ENCODE data around the gene PCDHGA11. TPM values are rescaled to one million over a fixed set of nuclear protein-coding genes. Genes with fewer than 3 reads are reported as not detected.
"Not testable (repeated sequence)": the region's sequence is repeated elsewhere in the genome, so short reads cannot be mapped to it uniquely, and the experiment has no call there.

The PCDHGA11 gene
- polyA plus RNA-seq (ENCODE audit: insufficient read length in 4 of 4), result 1 to 10 TPM; 4.6 to 5.6 (median 5.1) TPM

DNA sequence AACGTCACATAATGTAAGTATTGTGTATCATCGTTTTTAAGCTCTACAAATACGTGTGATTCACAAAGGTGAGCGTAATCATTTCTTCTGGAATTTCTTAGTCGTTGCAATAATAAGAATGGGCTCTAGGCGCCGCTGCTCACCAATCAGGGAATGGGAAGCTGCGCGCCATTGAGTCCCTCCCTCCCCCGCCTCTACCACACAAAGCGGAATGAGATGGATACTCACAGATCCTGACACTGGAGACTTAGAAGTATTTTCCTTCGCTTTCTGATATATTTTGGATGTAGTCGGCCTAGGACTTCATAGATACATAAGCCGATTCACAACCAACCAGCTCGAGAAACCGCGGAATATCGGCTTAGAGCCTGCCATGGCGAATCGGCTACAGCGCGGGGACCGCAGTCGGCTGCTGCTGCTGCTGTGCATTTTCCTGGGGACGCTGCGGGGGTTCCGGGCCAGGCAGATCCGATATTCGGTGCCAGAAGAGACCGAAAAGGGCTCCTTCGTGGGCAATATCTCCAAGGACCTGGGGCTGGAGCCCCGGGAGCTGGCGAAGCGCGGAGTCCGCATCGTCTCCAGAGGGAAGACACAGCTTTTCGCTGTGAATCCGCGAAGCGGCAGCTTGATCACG is at the start of gene PCDHGA11:
Gene PCDHGA11 (plus strand): TSS at position 197 of the 634 bp plus-strand sequence. CDS start 177 bp downstream, at position 374.
- no peak for DNase-seq (ENCODE audit: low read depth in 4 of 4, low spot score in 2 of 4)

DNA sequence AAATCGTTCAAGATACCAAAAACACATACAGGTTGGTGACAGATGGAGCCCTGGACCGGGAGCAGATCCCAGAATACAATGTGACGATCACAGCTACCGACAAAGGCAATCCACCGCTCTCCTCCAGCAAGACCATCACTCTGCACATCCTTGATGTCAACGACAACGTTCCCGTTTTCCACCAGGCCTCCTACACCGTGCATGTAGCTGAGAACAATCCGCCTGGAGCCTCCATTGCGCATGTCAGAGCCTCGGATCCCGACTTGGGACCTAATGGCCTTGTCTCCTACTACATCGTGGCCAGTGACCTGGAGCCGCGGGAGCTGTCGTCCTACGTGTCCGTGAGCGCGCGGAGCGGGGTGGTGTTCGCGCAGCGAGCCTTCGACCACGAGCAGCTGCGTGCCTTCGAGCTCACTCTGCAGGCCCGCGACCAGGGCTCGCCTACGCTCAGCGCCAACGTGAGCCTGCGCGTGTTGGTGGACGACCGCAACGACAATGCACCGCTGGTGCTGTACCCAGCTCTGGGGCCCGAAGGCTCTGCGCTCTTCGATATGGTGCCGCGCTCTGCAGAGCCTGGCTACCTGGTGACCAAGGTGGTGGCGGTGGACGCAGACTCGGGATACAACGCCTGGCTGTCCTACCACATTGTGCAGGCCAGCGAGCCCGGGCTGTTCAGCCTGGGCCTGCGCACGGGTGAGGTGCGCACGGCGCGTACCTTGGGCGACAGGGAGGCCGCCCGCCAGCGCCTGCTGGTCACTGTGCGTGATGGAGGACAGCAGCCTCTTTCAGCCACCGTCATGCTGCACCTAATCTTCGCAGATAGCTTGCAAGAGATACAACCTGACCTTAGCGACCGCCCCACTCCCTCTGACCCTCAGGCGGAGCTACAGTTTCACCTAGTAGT is 49.0 kb upstream of the PCDHGA11 start:
- no peak for DNase-seq (ENCODE audit: low read depth in 4 of 4, low spot score in 2 of 4)

DNA sequence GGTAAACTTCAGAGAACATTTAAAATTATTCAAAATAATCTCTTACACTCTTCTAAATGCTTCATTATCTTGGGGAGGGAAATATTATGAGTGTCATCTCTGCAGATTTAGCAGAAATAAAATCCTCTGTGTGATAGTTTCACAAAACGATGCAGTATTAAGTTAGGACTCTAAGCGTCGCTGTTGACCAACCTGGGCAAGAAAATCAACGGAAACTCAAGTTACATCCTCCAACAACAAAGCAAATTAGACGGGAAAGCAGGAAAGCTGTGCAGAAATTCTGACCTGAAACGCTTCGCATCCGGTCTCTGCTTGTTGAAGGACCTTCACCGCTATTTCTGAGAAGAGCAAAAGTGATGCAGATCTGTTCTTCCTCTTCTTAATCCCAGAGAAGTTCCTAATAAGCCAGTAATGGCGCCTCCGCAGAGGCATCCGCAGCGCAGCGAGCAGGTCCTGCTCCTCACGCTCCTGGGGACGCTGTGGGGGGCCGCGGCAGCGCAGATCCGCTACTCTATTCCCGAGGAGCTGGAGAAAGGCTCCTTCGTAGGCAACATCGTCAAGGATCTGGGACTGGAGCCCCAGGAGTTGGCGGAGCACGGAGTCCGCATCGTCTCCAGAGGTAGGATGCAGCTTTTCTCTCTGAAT is 47.1 kb upstream of the PCDHGA11 start, which contains the start of gene PCDHGA6:
Gene PCDHGA6 (plus strand): TSS at position 219 of the 645 bp plus-strand sequence. CDS start 193 bp downstream, at position 412.
- no peak for DNase-seq (ENCODE audit: low read depth in 4 of 4, low spot score in 2 of 4)

DNA sequence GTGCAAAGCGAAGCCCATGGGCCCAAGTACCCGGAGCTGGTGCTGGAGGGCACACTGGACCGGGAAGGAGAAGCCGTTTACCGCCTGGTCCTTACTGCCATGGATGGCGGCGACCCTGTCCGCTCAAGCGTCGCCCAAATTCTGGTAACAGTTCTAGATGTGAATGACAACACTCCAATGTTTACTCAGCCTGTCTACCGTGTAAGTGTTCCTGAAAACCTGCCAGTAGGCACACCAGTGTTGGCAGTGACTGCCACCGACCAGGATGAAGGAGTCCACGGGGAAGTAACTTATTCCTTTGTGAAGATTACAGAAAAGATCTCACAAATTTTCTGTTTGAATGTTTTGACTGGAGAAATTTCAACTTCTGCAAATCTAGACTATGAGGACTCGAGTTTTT is 46.2 kb upstream of the PCDHGA11 start:
- DNase-seq (ENCODE audit: low read depth in 4 of 4, low spot score in 2 of 4), result no peak

DNA sequence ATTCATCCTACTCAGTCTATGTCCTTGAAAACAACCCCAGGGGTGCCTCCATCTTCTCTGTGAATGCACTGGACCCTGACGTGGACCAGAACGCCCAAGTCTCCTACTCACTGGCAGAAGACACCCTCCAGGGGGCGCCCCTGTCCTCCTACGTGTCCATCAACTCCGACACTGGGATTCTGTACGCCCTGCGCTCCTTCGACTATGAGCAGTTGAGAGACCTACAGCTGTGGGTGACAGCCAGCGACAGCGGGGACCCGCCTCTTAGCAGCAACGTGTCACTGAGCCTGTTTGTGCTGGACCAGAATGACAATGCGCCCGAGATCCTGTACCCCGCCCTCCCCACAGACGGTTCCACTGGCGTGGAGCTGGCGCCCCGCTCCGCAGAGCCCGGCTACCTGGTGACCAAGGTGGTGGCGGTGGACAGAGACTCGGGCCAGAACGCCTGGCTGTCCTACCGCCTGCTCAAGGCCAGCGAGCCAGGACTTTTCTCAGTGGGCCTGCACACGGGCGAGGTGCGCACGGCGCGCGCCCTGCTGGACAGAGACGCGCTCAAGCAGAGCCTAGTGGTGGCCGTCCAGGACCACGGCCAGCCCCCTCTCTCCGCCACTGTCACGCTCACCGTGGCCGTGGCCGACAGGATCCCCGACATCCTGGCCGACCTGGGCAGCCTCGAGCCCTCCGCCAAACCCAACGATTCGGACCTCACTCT is 45.3 kb upstream of the PCDHGA11 start:
- not testable (repeated sequence) for DNase-seq (ENCODE audit: low read depth in 4 of 4, low spot score in 2 of 4)

DNA sequence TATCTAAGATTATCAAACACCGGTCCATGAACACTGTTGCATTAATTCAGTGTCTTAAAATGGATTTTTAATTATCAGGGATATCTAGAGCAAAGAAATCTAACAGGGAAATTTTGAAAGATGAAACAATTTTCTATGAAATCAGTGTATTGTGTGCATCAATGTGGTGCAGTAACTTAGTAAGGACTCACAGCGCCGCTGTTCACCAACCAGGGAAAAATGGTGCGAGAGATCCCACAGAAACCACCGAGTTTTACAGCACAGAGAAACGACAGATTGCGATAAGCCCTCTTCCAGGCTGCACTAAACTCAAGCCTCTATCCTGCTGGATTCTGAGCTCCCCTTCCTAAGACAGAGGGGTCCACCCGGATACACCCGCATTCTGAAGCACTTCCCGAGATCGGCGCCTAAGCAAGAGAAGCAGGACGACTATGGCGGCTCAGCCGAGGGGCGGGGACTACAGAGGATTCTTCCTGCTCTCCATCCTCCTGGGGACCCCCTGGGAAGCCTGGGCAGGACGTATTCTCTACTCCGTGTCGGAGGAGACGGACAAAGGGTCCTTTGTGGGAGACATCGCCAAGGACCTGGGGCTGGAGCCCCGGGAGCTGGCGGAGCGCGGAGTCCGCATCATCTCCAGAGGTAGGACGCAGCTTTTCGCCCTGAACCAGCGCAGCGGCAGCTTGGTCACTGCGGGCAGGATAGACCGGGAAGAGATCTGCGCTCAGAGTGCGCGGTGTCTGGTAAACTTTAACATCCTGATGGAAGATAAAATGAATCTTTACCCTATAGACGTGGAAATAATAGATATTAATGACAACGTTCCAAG is 38.2 kb upstream of the PCDHGA11 start, which contains the start of gene PCDHGA7:
Gene PCDHGA7 (plus strand): TSS at position 274 of the 826 bp plus-strand sequence. CDS start 158 bp downstream, at position 432.
- DNase-seq (ENCODE audit: low read depth in 4 of 4, low spot score in 2 of 4), result no peak

DNA sequence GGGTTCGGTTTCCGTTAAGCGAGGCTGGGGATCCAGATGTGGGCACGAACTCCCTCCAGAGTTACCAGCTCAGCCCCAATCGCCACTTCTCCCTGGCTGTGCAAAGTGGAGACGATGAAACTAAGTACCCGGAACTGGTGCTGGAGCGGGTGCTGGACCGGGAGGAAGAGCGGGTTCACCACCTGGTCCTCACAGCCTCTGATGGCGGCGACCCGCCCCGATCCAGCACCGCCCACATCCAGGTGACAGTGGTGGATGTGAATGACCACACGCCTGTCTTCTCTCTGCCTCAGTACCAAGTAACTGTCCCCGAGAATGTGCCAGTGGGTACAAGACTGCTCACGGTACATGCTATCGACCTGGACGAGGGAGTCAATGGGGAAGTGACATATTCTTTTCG is 37.5 kb upstream of the PCDHGA11 start:
- no peak for DNase-seq (ENCODE audit: low read depth in 4 of 4, low spot score in 2 of 4)

DNA sequence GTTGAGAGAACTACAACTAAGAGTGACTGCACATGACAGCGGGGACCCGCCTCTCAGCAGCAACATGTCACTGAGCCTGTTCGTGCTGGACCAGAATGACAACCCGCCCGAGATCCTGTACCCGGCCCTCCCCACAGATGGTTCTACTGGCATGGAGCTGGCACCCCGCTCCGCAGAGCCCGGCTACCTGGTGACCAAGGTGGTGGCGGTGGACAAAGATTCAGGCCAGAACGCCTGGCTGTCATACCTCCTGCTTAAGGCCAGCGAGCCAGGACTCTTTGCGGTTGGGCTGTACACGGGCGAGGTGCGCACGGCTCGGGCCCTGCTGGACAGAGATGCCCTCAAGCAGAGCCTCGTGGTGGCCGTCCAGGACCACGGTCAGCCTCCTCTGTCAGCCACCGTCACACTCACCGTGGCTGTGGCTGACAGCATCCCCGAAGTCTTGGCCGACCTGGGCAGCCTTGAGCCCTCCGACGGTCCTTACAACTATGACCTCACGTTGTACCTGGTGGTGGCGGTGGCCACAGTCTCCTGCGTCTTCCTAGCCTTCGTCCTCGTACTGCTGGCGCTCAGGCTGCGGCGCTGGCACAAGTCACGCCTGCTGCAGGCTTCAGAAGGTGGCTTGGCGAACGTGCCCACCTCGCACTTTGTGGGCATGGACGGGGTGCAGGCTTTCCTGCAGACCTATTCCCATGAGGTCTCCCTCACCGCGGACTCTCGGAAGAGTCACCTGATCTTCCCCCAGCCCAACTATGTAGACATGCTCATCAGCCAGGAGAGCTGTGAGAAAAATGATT is 36.2 kb upstream of the PCDHGA11 start:
- DNase-seq (ENCODE audit: low read depth in 4 of 4, low spot score in 2 of 4), result no peak

DNA sequence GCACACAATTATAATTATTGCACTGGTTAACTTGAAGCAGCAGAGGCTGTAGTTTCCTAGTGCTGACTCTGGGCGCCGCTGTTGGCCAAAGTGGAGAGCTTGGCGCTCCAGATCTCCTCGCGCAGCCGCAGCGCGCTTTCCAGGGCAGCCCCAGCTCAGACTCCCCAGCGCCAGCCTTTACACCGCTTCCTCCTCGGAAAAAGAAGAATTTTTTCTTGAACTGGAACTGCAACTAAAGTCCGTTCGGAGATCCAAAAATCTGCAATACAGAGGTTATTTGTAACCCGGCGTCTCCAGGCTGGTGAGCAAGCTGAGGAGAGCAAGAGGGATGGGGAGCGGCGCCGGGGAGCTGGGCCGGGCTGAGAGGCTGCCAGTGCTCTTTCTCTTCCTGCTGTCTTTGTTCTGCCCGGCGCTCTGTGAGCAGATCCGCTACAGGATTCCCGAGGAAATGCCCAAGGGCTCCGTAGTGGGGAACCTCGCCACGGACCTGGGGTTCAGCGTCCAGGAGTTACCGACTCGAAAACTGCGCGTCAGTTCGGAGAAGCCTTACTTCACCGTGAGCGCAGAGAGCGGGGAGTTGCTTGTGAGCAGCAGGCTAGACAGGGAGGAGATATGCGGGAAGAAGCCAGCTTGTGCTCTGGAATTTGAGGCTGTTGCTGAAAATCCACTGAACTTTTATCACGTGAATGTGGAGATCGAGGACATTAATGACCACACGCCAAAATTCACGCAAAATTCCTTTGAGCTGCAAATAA is 33.1 kb upstream of the PCDHGA11 start, which contains the start of gene PCDHGB4:
Gene PCDHGB4 (plus strand): TSS at position 142 of the 755 bp plus-strand sequence. CDS start 187 bp downstream, at position 329.
- DNase-seq (ENCODE audit: low read depth in 4 of 4, low spot score in 2 of 4), result not testable (repeated sequence)

DNA sequence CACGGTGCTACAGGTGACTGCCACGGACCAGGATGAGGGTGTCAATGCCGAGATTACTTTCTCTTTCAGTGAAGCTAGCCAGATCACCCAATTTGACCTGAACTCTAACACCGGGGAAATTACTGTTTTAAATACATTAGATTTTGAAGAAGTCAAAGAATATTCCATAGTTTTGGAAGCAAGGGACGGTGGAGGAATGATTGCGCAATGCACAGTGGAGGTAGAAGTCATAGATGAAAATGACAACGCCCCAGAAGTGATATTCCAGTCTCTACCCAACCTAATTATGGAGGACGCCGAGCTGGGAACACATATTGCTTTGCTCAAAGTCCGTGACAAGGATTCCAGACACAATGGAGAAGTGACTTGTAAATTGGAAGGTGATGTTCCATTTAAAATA is 32.2 kb upstream of the PCDHGA11 start:
- DNase-seq (ENCODE audit: low read depth in 4 of 4, low spot score in 2 of 4), result no peak

DNA sequence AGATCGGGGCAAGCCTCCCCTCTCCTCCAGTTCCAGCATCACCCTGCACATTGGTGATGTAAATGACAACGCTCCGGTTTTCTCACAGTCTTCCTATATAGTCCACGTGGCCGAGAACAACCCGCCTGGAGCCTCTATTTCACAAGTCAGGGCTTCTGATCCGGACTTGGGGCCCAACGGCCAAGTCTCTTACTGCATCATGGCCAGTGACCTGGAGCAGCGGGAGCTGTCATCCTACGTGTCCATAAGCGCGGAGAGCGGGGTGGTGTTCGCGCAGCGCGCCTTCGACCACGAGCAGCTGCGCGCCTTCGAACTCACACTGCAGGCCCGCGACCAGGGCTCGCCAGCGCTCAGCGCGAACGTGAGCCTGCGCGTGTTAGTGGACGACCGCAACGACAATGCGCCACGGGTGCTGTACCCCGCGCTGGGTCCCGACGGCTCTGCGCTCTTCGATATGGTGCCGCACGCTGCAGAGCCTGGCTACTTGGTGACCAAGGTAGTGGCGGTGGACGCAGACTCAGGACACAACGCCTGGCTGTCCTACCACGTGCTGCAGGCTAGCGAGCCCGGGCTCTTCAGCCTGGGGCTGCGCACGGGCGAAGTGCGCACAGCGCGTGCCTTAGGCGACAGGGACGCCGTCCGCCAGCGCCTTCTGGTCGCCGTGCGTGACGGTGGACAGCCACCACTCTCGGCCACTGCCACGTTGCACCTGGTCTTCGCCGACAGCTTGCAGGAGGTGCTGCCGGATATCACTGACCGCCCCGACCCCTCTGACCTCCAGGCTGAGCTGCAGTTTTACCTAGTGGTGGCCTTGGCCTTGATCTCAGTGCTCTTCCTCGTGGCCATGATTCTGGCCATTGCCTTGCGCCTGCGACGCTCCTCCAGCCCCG is 31.5 kb upstream of the PCDHGA11 start:
- no peak for DNase-seq (ENCODE audit: low read depth in 4 of 4, low spot score in 2 of 4)

DNA sequence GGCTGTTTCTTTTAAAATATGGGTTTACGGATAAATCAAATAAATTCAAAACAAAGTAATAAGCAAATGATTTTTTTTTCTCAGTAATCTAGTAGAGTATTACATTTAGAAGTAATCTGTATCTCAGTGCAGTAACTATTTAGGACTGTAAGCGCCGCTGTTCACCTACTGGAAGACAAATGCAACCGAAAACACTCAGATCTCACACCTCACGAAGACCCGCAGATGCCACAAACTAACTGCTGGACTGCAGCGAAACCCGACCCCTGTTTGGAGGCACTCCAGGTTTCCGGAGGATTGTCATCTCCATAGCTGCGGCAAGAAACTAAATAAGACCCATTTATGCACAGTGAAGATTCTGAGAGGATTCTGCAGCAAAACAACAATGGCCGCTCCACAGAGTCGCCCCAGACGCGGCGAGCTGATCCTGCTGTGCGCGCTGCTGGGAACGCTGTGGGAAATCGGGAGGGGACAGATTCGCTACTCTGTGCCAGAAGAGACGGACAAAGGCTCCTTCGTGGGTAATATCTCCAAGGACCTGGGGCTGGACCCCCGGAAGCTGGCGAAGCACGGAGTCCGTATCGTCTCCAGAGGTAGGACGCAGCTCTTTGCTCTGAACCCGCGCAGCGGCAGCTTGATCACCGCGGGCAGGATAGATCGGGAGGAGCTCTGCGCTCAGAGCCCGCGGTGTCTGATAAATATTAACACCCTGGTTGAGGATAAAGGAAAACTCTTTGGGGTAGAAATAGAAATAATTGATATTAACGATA is 28.2 kb upstream of the PCDHGA11 start, which contains the start of gene PCDHGA8:
Gene PCDHGA8 (plus strand): TSS at position 205 of the 770 bp plus-strand sequence. CDS start 181 bp downstream, at position 386.
- no peak for DNase-seq (ENCODE audit: low read depth in 4 of 4, low spot score in 2 of 4)

DNA sequence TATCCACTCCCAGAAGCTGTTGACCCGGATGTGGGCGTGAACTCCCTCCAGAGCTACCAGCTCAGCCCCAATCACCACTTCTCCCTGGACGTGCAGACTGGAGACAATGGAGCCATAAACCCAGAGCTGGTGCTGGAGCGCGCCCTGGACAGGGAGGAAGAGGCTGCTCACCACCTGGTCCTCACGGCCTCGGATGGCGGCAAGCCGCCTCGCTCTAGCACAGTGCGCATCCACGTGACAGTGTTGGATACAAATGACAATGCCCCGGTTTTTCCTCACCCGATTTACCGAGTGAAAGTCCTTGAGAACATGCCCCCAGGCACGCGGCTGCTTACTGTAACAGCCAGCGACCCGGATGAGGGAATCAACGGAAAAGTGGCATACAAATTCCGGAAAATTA is 27.6 kb upstream of the PCDHGA11 start:
- no peak for DNase-seq (ENCODE audit: low read depth in 4 of 4, low spot score in 2 of 4)

DNA sequence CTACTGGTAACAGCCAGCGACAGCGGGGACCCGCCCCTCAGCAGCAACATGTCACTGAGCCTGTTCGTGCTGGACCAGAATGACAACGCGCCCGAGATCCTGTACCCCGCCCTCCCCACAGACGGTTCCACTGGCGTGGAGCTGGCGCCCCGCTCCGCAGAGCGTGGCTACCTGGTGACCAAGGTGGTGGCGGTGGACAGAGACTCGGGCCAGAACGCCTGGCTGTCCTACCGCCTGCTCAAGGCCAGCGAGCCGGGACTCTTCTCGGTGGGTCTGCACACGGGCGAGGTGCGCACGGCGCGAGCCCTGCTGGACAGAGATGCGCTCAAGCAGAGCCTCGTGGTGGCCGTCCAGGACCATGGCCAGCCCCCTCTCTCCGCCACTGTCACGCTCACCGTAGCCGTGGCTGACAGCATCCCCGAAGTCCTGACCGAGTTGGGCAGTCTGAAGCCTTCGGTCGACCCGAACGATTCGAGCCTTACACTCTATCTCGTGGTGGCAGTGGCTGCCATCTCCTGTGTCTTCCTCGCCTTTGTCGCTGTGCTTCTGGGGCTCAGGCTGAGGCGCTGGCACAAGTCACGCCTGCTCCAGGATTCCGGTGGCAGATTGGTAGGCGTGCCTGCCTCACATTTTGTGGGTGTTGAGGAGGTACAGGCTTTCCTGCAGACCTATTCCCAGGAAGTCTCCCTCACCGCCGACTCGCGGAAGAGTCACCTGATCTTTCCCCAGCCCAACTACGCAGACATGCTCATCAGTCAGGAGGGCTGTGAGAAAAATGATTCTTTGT is 26.3 kb upstream of the PCDHGA11 start:
- DNase-seq (ENCODE audit: low read depth in 4 of 4, low spot score in 2 of 4), result not testable (repeated sequence)
